GM23248 (cell line): ENCODE measurements around the gene HIF1AN. TPM values are rescaled to one million over a fixed set of nuclear protein-coding genes. Genes with fewer than 3 reads are reported as not detected.

Source experiments
- DNase-seq: peaks from one replicate; pipeline ENCODE4 v3.0.0-alpha.2; 2015
- H2AFZ ChIP-seq: fragments of 200-600 bp; sonication (generic); 2 replicates; pipeline ENCODE4 v1.6.1; 2016; ENCODE audit warnings: antibody characterized with exemption
- H3F3A ChIP-seq: fragments of 200-600 bp; sonication (generic); 2 replicates; pipeline ENCODE4 v1.6.1; 2016; ENCODE audit warnings: mild to moderate bottlenecking, antibody characterized with exemption, mixed run types; ENCODE audit not compliant: insufficient read depth
- H3K27ac ChIP-seq: fragments of 200-600 bp; sonication (generic); 2 replicates; pipeline ENCODE4 v1.5.1; 2016; ENCODE audit warnings: mild to moderate bottlenecking
- H3K27me3 ChIP-seq: fragments of 200-600 bp; sonication (generic); replicated peaks from 2 replicates; pipeline ENCODE4 v1.6.1; 2016; ENCODE audit warnings: mild to moderate bottlenecking; ENCODE audit not compliant: insufficient read depth
- H3K36me3 ChIP-seq: fragments of 200-600 bp; sonication (generic); 2 replicates; pipeline ENCODE4 v1.6.1; 2016; ENCODE audit warnings: low read depth, mild to moderate bottlenecking
- H3K4me1 ChIP-seq: fragments of 200-600 bp; sonication (generic); 2 replicates; pipeline ENCODE4 v1.6.1; 2016; ENCODE audit warnings: mild to moderate bottlenecking; ENCODE audit not compliant: insufficient read depth
- H3K4me2 ChIP-seq: fragments of 200-600 bp; sonication (generic); one replicate; pipeline ENCODE4 v1.6.1; 2016; ENCODE audit warnings: mild to moderate bottlenecking; ENCODE audit not compliant: unreplicated experiment
- H3K4me3 ChIP-seq: fragments of 200-600 bp; sonication (generic); 2 replicates; pipeline ENCODE4 v1.5.1; 2016; ENCODE audit warnings: mild to moderate bottlenecking
- H3K79me2 ChIP-seq: fragments of 200-600 bp; sonication (generic); 2 replicates; pipeline ENCODE4 v1.6.1; 2016; ENCODE audit warnings: mild to moderate bottlenecking; ENCODE audit not compliant: insufficient read depth
- H3K9ac ChIP-seq: fragments of 200-600 bp; sonication (generic); 2 replicates; pipeline ENCODE4 v1.6.1; 2016; ENCODE audit warnings: mild to moderate bottlenecking
- H3K9me2 ChIP-seq: fragments of 200-600 bp; sonication (generic); 2 replicates; pipeline ENCODE4 v1.6.1; 2016; ENCODE audit warnings: mixed run types, mild to moderate bottlenecking, moderate library complexity; ENCODE audit not compliant: insufficient read depth
- H3K9me3 ChIP-seq: fragments of 200-600 bp; sonication (generic); one replicate; pipeline ENCODE4 v1.6.1; 2017; ENCODE audit warnings: low read depth
- H4K20me1 ChIP-seq: fragments of 200-600 bp; sonication (generic); 2 replicates; pipeline ENCODE4 v1.6.0; 2016; ENCODE audit not compliant: insufficient read depth
- EZH2 ChIP-seq: fragments of 200-600 bp; sonication (generic); IDR thresholded peaks from 2 replicates; pipeline ENCODE4 v1.6.1; 2018; ENCODE audit warnings: antibody characterized with exemption, mild to moderate bottlenecking; ENCODE audit not compliant: insufficient read depth, poor library complexity, severe bottlenecking
- EZH2phosphoT487 ChIP-seq: fragments of 200-600 bp; sonication (generic); IDR thresholded peaks from 2 replicates; pipeline ENCODE4 v1.6.1; 2018; ENCODE audit warnings: antibody characterized with exemption, moderate library complexity, mild to moderate bottlenecking, low read depth; ENCODE audit not compliant: insufficient read depth
- WGBS, 2 experiments: methylation state at CpG; one replicate each; pipeline ENCODE4 v1.1.6; 2015 to 2017; ENCODE audit warnings: low lambda C conversion rate in 2 of 2, low coverage in 1 of 2; ENCODE audit errors: missing lambda C conversion rate in 2 of 2; 5-methylcytosine and 5-hydroxymethylcytosine counted together
- in situ Hi-C: fragments of 300-500 bp; cut with MboI; formaldehyde crosslinking; loops from 2 replicates; pipeline ENCODE4 v1.15.0; 2020
- polyA plus RNA-seq: library from polyadenylated mRNA; unstranded; fragments of >200 nt; fragmentation: Nextera tagmentation; extraction: Ambion mirVana; gene quantifications from 2 replicates; pipeline ENCODE4 v1.2.1, GENCODE V29; 2016
- total RNA-seq: library from RNA; depleted of rRNA; stranded (reverse); fragments of >200 nt; shearing (Covaris generic); gene quantifications from 2 replicates; pipeline ENCODE4 v1.2.3, GENCODE V29; 2014

HIF1AN gene
- total and polyA plus RNA-seq, 2 experiments from 2014 or later, result 9.8 to 35.2 TPM

- in situ Hi-C loops, result no loop called here
- Histone ChIP-seq H3K27me3 (no peaks in the 10 kb centered on the region), H3F3A (peaks cover 34% of the 10 kb centered on the region), H2AFZ (no peak overlapping the region), H4K20me1 (no peaks in the 10 kb centered on the region), H3K79me2 (peaks cover under 1% of the 10 kb centered on the region; the same call in 1 of the 2 replicates), H3K4me2 (no peak overlapping the region), H3K36me3 (peaks cover 16% of the 10 kb centered on the region; the same call in 1 of the 2 replicates), H3K27ac (no peak overlapping the region), H3K4me1 (peaks cover 40% of the 10 kb centered on the region), H3K9me2 (no peaks in the 10 kb centered on the region), H3K4me3 (no peak overlapping the region), H3K9ac (no peak overlapping the region), H3K9me3 (no peaks in the 10 kb centered on the region)
- DNase-seq, result peak; percentile 44
- TF ChIP-seq EZH2phosphoT487, result no peak
- TF ChIP-seq EZH2, result no peak
- WGBS, 2 experiments, result 76 to 81% methylated on average over 5 of the region's 5 CpGs
Measured at GRCh38 chr10:100522107-100522801, 13.5 kb upstream of the HIF1AN start.

GRCh38 chr10:100522945-100523344 is 12.8 kb upstream of the HIF1AN start:
- no peak overlapping the region for H3K4me2 ChIP-seq
- H2AFZ ChIP-seq, result no peak overlapping the region
- H3K4me1 ChIP-seq, result peaks cover 40% of the 10 kb centered on the region
- no peak overlapping the region for H3K9ac ChIP-seq
- no peak overlapping the region for H3K4me3 ChIP-seq
- no peaks in the 10 kb centered on the region for H3K9me2 ChIP-seq
- H4K20me1 ChIP-seq, result no peaks in the 10 kb centered on the region
- in situ Hi-C loops, result no loop called here
- H3K27me3 ChIP-seq, result no peaks in the 10 kb centered on the region
- peaks cover 7% of the 10 kb centered on the region for H3K79me2 ChIP-seq
- WGBS, 2 experiments, result 90% methylated on average over 9 of the region's 9 CpGs
- no peaks in the 10 kb centered on the region for H3K9me3 ChIP-seq
- DNase-seq, result peak; percentile 23
- H3K27ac ChIP-seq, result no peak overlapping the region
- TF ChIP-seq EZH2, result no peak
- no peak for TF ChIP-seq EZH2phosphoT487
- H3K36me3 ChIP-seq, result peaks cover 16% of the 10 kb centered on the region; the same call in 1 of the 2 replicates
- peaks cover 34% of the 10 kb centered on the region for H3F3A ChIP-seq

GRCh38 chr10:100524206-100524605 is 11.5 kb upstream of the HIF1AN start:
- H3K4me1 ChIP-seq, result peaks cover 44% of the 10 kb centered on the region
- no peak overlapping the region for H3K4me2 ChIP-seq
- H3K27ac ChIP-seq, result no peak overlapping the region
- H3K4me3 ChIP-seq, result no peak overlapping the region
- H3K9me3 ChIP-seq, result no peaks in the 10 kb centered on the region
- H3K79me2 ChIP-seq, result peaks cover 20% of the 10 kb centered on the region
- H3K27me3 ChIP-seq, result no peaks in the 10 kb centered on the region
- in situ Hi-C loops, result no loop called here
- TF ChIP-seq EZH2phosphoT487, result no peak
- no peak for TF ChIP-seq EZH2
- H3K9me2 ChIP-seq, result no peaks in the 10 kb centered on the region
- H3F3A ChIP-seq, result peaks cover 34% of the 10 kb centered on the region
- H2AFZ ChIP-seq, result no peak overlapping the region
- no peak for DNase-seq
- peaks cover 16% of the 10 kb centered on the region; the same call in 1 of the 2 replicates for H3K36me3 ChIP-seq
- WGBS, 2 experiments, result 82 to 88% methylated on average over 4 to 6 of the region's 6 CpGs
- H4K20me1 ChIP-seq, result no peaks in the 10 kb centered on the region
- no peak overlapping the region for H3K9ac ChIP-seq

GRCh38 chr10:100524638-100525037 is 11.1 kb upstream of the HIF1AN start:
- Histone ChIP-seq H3K4me3 (no peak overlapping the region), H3K4me2 (no peak overlapping the region), H3K27ac (no peak overlapping the region), H3K9ac (no peak overlapping the region), H3K9me3 (no peaks in the 10 kb centered on the region), H3F3A (peaks cover 34% of the 10 kb centered on the region), H4K20me1 (no peaks in the 10 kb centered on the region), H3K27me3 (no peaks in the 10 kb centered on the region), H3K36me3 (peaks cover 16% of the 10 kb centered on the region; the same call in 1 of the 2 replicates), H3K9me2 (no peaks in the 10 kb centered on the region), H3K4me1 (peaks cover 40% of the 10 kb centered on the region), H2AFZ (no peak overlapping the region), H3K79me2 (peaks cover 24% of the 10 kb centered on the region)
- peak; percentile 23 for DNase-seq
- in situ Hi-C loops, result no loop called here
- 70 to 86% methylated on average over 2 of the region's 2 CpGs for WGBS, 2 experiments
- no peak for TF ChIP-seq EZH2
- TF ChIP-seq EZH2phosphoT487, result no peak
